ENCODE data around the gene ADAMTSL1.

DNA sequence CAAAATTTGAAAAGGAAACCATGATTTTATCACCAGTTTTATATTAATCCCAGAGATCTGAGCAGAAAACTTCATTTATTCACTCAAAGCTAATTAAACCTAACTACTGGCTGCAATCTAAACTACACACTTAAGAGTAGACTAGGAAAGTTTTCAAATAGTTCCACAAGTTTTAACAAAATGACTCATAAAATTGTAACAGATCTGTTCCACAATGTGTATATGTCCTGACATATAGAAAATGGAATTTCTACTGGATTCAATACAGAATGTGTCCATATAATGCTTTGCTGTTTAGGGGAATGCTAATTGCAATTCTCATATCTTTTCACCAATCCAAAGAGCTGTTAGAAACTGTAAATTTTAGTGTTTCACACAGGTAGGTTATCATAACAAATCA, 40.3 kb upstream of the ADAMTSL1 start:
- TF ChIP-seq POLR2A (conservative IDR thresholded peaks at IDR 0.05) (no peak), CBX8 (IDR thresholded peaks at IDR 0.05; ENCODE audit: borderline replicate concordance, extremely low read depth, low read depth, low read length, poor library complexity, severe bottlenecking) (no peak), RCOR1 (IDR thresholded peaks at IDR 0.05; ENCODE audit: borderline replicate concordance in 1 of 2, low read depth in 2 of 2, low read length in 2 of 2) (no peak)

Measured in K562 (cell line).